Fibroblast of pulmonary artery (primary cell): ENCODE data around the gene PDE6C.

Source experiments
- DNase-seq: peaks from one replicate; pipeline ENCODE4 v3.0.0-alpha.2; 2010; ENCODE audit warnings: low read depth
- H3K4me3 ChIP-seq: replicated peaks from 2 replicates; pipeline ENCODE4 v1.5.1; 2011; ENCODE audit warnings: low read depth, mild to moderate bottlenecking, control low read depth, low read length, moderate library complexity
- TF ChIP-seq, protein P1 (sequence below): IDR thresholded peaks from 2 replicates; pipeline ENCODE4 v1.5.1; 2011; ENCODE audit warnings: mild to moderate bottlenecking, control low read depth, low read length, inconsistent platforms; ENCODE audit errors: missing control alignments

PDE6C gene

DNA sequence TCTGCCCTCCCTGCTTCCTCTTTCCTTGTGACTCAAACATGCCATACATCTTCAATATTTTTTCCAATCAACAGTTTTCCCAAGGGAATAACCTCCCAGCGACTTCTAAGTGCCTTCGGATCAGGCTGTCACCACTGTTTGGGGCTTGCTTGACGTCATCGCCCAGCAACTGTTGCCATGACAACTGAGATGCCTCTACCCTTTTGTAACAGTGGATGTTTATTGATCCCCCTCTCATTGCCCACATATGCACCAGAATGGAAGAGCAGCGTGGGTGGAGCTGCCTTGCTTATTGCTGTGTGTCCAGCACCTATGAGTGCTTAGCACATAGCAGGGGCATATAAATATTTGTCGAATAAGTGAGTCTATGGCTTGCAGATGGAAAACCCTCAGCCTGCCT, 31.5 kb upstream of the PDE6C start:
- TF ChIP-seq, protein P1, sequence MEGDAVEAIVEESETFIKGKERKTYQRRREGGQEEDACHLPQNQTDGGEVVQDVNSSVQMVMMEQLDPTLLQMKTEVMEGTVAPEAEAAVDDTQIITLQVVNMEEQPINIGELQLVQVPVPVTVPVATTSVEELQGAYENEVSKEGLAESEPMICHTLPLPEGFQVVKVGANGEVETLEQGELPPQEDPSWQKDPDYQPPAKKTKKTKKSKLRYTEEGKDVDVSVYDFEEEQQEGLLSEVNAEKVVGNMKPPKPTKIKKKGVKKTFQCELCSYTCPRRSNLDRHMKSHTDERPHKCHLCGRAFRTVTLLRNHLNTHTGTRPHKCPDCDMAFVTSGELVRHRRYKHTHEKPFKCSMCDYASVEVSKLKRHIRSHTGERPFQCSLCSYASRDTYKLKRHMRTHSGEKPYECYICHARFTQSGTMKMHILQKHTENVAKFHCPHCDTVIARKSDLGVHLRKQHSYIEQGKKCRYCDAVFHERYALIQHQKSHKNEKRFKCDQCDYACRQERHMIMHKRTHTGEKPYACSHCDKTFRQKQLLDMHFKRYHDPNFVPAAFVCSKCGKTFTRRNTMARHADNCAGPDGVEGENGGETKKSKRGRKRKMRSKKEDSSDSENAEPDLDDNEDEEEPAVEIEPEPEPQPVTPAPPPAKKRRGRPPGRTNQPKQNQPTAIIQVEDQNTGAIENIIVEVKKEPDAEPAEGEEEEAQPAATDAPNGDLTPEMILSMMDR, result no peak

DNA sequence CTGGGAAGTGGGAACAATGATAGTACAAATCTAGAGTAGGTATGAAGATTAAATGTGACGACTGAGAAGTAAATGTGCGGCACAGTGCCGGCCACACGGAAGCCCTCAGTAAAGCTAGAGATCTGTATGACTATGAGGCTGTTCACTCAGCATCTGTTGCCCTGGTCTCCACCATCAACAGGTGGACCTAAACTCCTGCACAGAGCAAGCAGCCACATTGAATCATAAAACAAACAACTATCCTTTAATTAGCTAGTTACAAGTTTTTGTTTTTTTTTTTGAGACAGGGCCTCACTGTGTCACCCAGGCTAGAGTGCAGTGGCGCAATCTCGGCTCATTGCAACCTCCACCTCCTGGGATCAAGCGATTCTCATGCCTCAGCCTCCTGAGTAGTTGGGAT, 27.9 kb upstream of the PDE6C start:
- H3K4me3 ChIP-seq, result no peak overlapping the region
- TF ChIP-seq, protein P1, result no peak

More for the DNA sequence above, 31.5 kb upstream of the PDE6C start:
- peak; percentile 14 for DNase-seq
- H3K4me3 ChIP-seq, result no peak overlapping the region

DNA sequence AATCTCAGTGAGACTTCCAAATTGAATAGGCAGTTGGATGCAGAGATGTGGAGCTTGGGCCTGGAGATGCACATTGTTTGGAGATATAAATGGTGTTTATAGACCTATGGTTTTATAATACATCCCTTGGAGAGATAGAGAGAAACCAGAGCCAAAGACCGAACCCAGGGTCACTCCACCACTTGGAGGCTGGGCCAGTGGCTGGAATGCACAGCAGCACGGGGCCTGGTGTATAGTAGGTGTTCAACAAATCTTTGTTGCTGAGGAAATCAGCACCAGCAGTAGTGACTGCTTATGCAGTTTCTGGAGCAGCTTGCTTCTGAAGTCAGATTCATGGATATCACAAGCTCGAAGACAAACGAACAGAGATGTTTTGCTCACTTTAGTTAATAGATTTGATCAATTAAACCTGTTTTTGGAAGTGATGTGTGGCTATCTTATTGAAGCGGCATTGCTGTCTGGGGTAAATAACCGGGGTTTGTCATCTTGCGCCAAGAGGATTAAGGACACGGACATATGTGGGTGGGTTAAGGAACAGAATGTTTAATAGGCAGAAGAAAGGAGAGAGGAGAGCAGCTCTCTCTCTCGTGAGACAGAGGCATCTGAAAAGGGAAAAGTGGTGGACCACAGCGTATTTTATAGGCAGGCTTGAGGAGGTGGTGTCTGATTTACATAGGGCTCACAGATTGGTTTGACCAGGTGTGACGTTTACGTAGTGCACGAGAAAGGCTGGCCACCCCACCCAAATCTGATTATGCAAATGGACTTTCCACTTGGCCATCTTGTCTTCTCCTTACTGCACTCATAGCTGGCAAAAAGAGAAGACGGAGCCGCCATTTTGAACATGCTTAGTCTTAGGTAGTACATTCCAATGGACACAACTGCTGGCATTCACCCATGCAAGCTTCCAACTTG, 22.4 kb upstream of the PDE6C start:
- DNase-seq, result no peak
- TF ChIP-seq, protein P1, result no peak
- H3K4me3 ChIP-seq, result no peak overlapping the region

More for the DNA sequence above, 27.9 kb upstream of the PDE6C start:
- no peak for DNase-seq

DNA sequence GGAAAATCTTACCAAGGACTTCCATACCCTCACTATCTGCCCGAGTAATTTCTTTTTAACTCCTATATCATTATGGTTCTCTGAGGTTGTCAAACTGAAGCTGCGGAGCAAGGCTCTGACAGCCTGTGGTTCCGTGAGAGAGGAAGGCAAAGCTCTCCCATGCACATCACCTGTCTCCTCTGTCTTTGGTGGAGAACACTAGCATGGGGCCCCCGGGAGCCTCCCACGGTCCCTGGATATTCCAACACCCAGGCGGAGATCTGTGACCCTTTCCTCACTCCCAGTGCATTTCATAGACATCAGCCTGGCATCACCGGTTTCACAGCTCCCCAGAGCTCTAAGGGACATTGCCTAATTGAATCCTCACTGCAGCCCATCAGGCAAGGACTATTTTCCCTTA, 21.7 kb upstream of the PDE6C start:
- DNase-seq, result no peak
- TF ChIP-seq, protein P1, result no peak
- no peak overlapping the region for H3K4me3 ChIP-seq

DNA sequence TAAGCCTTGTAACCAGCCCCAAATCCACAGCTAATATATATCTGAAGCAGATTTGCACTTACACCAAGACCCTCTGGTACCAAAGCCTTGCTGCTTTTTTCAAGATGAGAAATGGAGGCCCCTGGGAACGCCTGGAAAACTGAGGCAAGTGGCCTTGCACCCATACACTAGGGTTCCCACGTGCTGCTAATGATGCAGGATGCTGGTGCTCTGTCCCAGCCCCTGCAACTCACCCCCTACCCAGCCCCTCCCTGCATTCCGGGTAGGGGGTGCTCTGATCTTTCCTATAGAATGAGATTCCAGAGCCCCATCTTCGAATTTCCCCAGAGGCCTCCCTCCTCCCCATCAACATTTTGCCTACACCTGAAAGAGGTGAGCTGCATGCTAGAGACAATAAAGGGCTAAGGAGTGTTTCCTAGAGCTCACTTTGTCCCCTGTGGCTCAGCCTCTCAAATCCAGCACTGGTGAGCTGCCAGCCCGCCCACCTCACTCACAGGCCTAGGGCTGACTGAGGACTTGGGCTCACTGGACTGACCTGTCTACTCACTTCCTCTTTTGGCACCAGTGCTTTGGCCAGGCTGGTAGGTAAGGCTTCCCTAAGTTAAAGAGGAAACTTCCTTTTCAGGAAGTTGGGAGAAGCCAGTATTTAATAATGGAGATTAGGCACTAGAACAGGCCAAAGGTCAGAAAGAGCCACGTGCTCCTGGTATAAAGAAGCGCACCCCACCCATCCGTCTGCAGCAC, 21.1 kb upstream of the PDE6C start:
- DNase-seq, result no peak
- H3K4me3 ChIP-seq, result no peak overlapping the region
- TF ChIP-seq, protein P1, result no peak

DNA sequence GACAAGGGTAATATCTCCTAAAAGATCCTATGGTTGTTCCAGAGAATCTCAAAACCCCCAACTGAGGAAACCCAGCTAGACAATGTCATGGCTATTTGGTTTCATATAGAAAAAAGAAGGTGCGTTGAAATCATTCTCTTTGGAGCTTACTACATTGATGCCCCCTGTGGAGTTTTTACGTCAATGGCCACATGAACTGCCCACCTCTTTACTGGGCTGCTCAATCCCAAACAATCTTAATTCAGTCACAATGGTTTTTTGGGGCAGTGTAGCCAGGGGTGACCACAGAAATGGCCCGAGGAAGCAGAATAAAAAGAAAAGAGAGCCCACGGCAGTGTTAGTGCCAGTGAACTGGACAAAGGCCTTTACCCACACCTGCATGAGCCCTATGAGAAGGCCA, 19.1 kb upstream of the PDE6C start:
- no peak for DNase-seq
- TF ChIP-seq, protein P1, result no peak

More for the DNA sequence above, 19.1 kb upstream of the PDE6C start:
- H3K4me3 ChIP-seq, result no peak overlapping the region
